GM10248 (cell line): Measurements from ENCODE around the gene ARHGAP23.

Experiments used
- CTCF ChIA-PET: fragments of 300-600 bp; sonication (Branson Sonifier 250); formaldehyde crosslinking; extraction: SDS; loops from one replicate; lab custom pipeline; 2021; ENCODE audit warnings: antibody characterized with exemption; lab: Yijun Ruan, JAX
- POLR2A ChIA-PET: fragments of 350-650 bp; sonication (Branson Sonifier 250); formaldehyde crosslinking; extraction: SDS; loops from one replicate; lab custom pipeline; 2020; ENCODE audit warnings: antibody characterized with exemption; lab: Yijun Ruan, JAX
- DNase-seq: peaks from one replicate; pipeline ENCODE4 v3.0.0; 2012; ENCODE audit errors: extremely low spot score
- CTCF ChIP-seq: IDR thresholded peaks from 2 replicates; pipeline ENCODE4 v1.5.1; 2012; ENCODE audit warnings: mild to moderate bottlenecking, low read depth; ENCODE audit errors: extremely low read depth, missing control alignments, control extremely low read depth

ARHGAP23 gene

GRCh38 chr17:38415250-38416194 lies 12.7 kb upstream of the ARHGAP23 start:
- CTCF ChIA-PET: interaction anchor here (0.8 to 7.9 kb wide), 21 partner anchors 9 to 749 kb away, joined by 3 to 282 read pairs (median 6); partner anchors contain the start of genes GPR179 and SOCS7
- DNase-seq: peak; percentile 63
- TF ChIP-seq CTCF: no peak
- POLR2A ChIA-PET: interaction anchor here (0.9 kb wide), 1 partner anchor 66 kb away, joined by 3 read pairs; no protein-coding TSS in a partner anchor

- ChIA-PET CTCF (interaction anchor here (1.0 to 7.9 kb wide), 3 partner anchors 10 to 67 kb away, joined by 3 to 282 read pairs (median 5); partner anchors contain the start of genes GPR179 and SOCS7), POLR2A (no interaction called here)
- no peak for DNase-seq
- no peak for TF ChIP-seq CTCF
Measured at GRCh38 chr17:38416840-38417209, 11.4 kb upstream of the ARHGAP23 start.

GRCh38 chr17:38417210-38417951 lies 10.9 kb upstream of the ARHGAP23 start:
- no peak for TF ChIP-seq CTCF
- no peak for DNase-seq
- CTCF ChIA-PET: interaction anchor here (7.9 kb wide), 1 partner anchor 67 kb away, joined by 282 read pairs; the partner anchor contains the start of genes GPR179 and SOCS7
- POLR2A ChIA-PET: no interaction called here

- ChIA-PET CTCF (interaction anchor here (2.0 to 7.9 kb wide), 2 partner anchors 68 to 69 kb away, joined by 8 to 282 read pairs; partner anchors contain the start of genes GPR179 and SOCS7), POLR2A (no interaction called here)
Measured at GRCh38 chr17:38418062-38418692, 10.1 kb upstream of the ARHGAP23 start.

GRCh38 chr17:38418693-38419507 lies 9.4 kb upstream of the ARHGAP23 start:
- ChIA-PET CTCF (interaction anchor here (1.0 to 2.0 kb wide), 3 partner anchors 70 to 137 kb away, joined by 3 to 8 read pairs (median 3); no protein-coding TSS in a partner anchor), POLR2A (no interaction called here)
- no peak for DNase-seq
- no peak for TF ChIP-seq CTCF

More at GRCh38 chr17:38418062-38418692, 10.1 kb upstream of the ARHGAP23 start:
- DNase-seq: no peak
- no peak for TF ChIP-seq CTCF
